Measurements from ENCODE around the gene DHX16.

The DHX16 gene

GRCh38 chr6:30691208-30691847, 18.5 kb upstream of the DHX16 start:
- no peak for FAIRE-seq

GRCh38 chr6:30690403-30691207, 17.8 kb upstream of the DHX16 start, which contains the start of gene NRM:
NRM (minus strand) TSS chr6:30690984; CDS start chr6:30690974, 10 bp downstream.
- FAIRE-seq, result no peak

DNA sequence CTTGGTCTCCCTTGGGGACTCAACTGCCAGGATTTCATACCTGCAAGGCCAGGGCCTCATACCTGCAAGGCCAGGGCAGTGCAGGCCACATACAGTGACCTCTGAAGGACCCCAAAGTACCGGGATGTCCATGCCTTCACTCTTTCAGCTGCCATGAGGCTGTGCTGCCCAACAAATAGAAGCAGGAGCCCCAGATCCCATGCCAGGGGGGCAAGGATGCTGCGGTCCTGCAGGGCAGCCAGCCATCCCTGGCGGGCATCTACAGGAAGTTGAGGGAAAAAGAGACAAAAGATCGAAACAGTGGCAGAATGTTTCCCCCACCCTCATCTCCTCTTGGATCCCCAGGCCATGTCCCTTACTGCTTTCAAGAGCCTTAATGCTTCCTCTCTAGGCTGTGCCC, 17.2 kb upstream of the DHX16 start:
- no peak for FAIRE-seq

- no peak for FAIRE-seq
Observed at GRCh38 chr6:30689022-30689865, 16.4 kb upstream of the DHX16 start.

DNA sequence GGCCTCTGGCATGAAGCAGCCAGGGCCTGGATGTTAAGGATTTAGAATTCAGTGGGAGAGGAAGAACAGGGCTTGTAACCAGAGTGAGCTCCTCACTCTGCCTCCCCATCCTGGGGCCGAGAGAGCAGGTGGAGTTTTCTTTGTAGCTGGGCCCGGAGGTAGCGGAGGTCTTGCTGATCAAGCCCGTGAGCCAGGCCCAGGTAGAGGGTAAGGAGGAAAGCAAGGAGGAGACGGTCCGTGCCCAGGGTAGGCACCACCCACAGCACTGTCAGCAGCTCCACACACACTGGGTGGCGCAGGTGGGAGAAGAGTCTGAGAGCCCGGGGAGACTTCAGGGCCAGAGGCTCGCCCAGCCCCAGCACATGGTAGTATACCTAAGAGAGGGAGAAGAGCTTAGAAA, 15.8 kb upstream of the DHX16 start:
- no peak for FAIRE-seq

DNA sequence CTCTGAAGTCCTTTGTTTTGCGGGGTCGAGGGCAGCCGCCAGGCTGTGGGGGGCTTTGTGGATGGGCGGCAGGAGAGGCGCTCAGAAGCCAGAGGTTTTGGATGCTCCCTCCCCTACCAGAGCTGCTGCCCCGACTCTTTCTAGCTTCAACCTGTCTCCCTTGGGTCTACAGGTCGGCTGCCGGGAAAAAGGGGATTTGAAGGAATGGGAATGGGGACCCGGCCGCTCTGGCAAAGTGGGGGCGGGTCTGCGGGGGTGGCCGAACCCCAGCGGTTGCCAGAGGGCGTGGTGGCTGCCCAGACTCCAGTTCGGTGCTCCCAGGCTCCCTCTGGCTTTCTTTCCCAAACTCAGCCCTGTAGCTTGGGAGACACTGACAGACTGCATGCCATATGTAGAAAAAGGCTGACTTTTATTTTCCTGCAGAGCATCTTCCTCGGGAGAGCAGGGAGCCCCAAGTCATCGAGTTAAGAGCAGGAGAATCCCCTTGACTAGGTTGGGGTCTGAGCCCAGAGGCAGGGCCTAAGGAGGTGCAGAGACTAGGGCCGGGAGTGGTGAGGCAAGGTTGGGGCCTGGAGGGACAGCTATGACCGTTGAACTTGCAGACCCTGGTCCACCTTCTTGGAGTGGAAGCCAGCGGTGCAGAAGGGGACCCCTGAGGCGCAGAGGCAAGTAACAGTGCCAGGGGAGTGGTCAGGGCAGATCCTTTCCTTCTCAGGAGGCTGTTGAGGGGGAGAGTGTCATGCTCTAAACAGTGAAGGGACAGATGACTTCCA, 15.0 kb upstream of the DHX16 start:
- no peak for FAIRE-seq

DNA sequence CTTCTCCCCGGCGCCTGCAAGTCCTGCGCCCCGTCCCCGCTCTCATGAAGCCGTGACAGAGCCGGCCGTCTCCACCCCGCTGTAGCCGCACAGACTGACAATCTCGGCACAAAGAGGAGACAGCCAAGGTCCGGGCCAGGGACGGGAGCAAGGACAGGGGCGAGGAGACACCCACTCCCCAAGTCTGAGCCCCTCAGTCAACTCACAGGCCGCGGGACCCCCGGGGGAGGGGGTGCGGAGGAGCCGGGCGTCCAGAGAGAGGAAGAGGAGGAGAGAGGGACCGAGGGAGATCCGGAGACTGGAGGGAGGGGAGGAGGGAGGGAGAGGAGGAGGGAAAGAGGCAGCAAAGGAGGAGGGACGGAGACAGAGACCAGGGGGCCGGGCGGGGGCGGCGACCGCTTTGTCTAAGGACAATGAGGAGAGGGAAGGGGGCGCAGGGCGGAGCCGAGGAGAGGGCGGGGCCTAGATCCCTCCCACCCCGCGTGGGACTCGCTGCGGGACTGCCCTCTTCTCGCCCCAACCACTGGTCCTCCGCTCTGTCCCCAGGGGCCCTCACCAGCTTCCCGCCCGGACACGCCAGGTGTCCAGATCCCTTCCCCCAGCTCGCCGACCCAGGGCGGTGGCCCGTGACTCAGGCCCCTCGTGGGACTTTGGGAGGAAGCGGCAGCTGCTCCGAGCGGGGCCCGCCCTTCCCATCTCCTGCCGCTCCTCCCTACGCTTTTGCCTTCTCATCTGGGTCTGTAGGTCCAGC, 14.3 kb upstream of the DHX16 start:
- FAIRE-seq, result no peak

DNA sequence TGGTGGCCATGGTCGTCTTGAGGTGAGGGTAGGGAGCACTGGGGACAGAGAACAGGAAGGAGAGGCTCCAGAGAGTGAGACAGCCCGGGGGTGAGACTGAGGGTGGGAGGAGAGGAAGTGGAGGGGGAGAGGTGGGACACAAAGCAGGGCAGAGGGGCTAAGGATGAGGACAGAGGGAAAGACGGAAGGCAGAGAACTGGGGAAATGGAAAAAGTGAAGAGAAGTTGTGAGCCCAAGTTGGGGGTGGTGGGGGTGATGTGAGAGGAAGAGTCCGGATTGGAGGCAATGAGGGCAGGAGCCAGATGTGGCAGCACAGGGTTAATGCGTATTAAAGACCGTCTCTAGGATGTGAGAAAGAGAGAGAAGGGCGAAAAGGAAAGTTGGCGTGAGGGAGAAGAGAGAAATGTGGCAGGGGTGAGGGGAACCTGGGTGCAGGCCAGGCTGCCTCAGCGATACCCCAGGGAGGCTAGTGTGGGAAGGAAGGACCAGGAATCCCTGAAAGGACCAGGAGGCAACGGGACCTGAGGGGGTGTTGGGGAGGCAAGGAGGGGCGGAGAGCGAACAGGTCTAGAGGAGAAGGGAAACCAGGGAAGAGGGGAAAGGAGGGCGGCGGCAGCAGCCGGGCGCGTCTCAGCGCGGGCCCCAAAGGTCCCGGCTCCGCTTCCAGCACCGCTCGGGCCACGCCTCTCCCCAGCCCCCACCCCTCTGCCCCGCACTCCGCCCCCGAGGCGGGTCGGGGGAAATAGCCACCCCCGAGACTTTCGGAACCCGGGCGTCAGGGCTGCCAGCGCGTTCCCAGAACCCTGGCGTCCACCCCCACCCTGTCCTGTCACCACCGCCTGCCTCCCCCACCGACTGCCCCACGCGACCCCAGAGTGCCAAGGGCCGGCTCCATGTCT, 13.5 kb upstream of the DHX16 start, which contains the start of gene PPP1R18:
TSS of gene PPP1R18 (minus strand) at position 637 of the 899 bp plus-strand sequence. CDS start at position 10, 627 bp downstream.
- FAIRE-seq, result no peak

- no peak for FAIRE-seq
Observed at GRCh38 chr6:30685157-30686008, 12.6 kb upstream of the DHX16 start.

DNA sequence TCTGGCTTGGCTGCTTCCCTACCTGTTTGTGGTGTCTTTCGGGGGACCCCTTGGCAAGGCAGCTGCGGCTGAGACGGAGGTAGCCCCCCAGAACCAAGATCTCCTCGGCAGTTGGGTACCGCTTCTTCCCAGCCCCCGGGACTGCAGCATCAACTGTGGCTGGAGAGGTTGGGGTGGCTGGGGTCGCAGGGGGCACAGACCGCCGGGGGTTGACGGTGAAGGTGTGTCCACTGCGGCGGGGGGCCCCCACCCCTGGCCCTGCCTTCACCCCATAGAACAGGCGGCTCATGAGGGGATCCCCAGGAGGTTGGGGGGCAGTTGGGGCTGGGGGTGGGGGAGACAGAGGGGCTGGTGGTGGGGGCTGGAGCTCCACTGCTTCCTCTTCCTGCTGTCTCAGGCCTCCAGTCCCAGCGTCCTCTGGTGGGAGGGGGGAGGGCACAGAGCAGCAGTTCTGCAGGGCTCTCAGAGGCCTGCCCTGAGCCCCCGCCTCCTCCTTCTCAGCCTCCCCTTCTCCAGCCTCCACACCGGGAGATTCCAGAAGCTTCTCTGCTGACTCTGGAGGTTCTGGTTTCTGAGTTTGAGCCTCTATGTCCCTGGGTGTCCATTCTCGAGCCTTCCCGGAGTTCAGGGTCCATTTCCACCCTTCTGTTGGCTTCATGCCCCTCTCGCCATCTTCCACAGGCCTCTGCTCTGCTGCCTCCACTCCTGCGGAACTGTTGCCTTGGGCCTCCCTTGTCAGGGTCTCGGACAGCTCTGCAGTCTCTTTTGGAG, 11.8 kb upstream of the DHX16 start:
- FAIRE-seq, result no peak

DNA sequence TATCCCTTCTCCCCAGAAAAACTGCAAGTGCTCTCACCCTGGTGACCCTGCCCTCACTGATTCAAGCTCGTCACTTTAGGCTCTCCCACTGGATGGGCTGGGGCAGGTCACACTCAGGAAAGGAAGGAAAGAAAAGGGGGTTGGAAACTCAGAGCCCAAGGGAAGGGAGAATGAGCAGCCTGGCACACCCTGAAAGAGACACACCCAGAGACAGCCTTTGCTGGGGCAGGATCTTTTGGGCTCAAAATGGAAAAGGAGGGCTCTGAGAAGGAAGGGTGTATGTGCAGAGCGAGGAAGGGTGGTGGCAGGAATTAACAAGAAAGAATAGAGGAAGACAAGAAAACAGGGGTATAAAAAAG, 11.2 kb upstream of the DHX16 start:
- FAIRE-seq, result no peak

DNA sequence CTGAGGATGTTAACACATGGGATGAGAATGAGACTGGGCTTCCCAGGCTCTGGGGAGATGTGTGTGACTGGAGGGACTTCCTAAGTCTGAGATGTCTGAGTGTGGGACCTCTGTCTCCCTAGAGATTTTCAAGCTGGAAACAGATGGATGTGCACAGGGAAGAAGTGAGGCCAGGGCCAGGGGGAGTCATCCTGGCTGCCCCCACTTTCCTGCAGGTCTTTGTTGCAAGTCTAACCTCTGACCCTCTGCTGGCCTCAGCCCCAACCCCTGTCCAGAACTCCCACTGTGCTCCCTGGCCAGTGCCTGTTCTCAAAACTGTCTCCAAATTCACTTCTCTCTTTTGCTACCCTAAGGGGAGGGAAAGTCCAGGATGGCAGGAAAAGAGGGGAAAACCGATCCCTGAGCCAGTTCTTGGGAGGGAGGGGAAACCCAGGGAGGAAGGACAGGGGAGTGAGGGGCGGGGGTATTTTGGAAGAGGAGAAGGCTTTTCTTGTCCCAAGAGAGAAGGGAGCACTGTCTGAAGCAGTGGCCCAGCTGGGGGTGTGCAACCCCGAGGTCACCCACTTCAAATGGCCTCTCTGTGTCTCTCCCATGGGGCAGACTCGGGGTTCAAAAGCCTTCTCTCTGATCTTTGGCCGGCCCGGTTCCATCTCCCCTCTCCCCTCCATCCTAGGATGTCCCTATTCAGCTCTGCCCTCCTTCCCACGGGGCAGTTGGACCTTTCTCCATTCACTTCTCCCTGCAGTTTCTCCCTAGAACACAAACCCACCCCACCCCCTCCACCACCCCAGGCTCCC, 10.6 kb upstream of the DHX16 start:
- FAIRE-seq, result no peak

GRCh38 chr6:30682143-30683117, 9.6 kb upstream of the DHX16 start:
- no peak for FAIRE-seq

- FAIRE-seq, result no peak
Observed at GRCh38 chr6:30681766-30682142, 8.9 kb upstream of the DHX16 start.

GRCh38 chr6:30679765-30680535, 7.1 kb upstream of the DHX16 start:
- no peak for FAIRE-seq
